ENCODE results near the gene METTL13. TPM values are rescaled to one million over a fixed set of nuclear protein-coding genes. Genes with fewer than 3 reads are reported as not detected.
A peak's percentile ranks its signal among the peaks of the same experiment; 100 is the strongest.

The METTL13 gene
- polyA plus RNA-seq, 2 of the 4 experiments (the other 2 are of a cell fraction), result 53.7 to 54.0 TPM

DNA sequence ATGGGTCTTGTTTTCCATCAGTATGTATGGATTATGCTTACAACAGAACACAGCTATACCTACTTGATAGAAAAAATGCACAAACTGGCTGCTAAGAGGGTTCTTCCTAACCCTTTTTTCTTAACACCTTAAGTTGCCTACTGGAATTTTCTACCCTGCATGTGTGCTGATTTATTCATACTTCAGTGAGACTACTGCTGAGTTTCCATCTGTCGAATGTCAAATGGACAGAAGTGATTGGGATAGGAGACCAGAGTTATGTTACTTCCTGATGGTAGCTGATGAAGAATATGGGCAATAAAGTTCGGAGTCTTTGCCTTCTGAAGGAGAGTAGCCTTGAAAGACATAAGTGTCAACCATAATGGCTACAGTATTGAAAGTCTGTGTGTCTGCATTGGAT, 53.4 kb downstream of the METTL13 start:
- no peak for ATAC-seq
- 83% methylated on average over 2 of the region's 2 CpGs for WGBS (ENCODE audit: missing lambda C conversion rate)
- H3K27ac ChIP-seq, result no peak overlapping the region
- POLR2A ChIA-PET, result no interaction called here
- H3K4me2 ChIP-seq, result no peak overlapping the region
- FAIRE-seq, result no peak
- DNase-seq (ENCODE audit: low read depth in 1 of 2, low spot score in 1 of 2), result no peak
- no peak for TF ChIP-seq RNF2 (IDR thresholded peaks at IDR 0.05; ENCODE audit: borderline replicate concordance, low read depth)
- no peak for TF ChIP-seq POLR2A (IDR thresholded peaks at IDR 0.05; ENCODE audit: low read length)
- TF ChIP-seq MAZ (IDR thresholded peaks at IDR 0.05; ENCODE audit: borderline replicate concordance, low read depth, low read length), result no peak
- TF ChIP-seq HES2 (IDR thresholded peaks at IDR 0.05), result no peak
- TF ChIP-seq SREBF2 (IDR thresholded peaks at IDR 0.05), result no peak
- TF ChIP-seq HOXB13 (CRISPR knock-in tag; IDR thresholded peaks at IDR 0.05; ENCODE audit: low read depth), result no peak
- no peak for TF ChIP-seq CEBPB (IDR thresholded peaks at IDR 0.05)
- no peak for TF ChIP-seq MYC (IDR thresholded peaks at IDR 0.05; ENCODE audit: borderline replicate concordance, low read length)
- TF ChIP-seq SMC3 (IDR thresholded peaks at IDR 0.05), result no peak
- no peak for TF ChIP-seq TFCP2L1 (CRISPR knock-in tag; IDR thresholded peaks at IDR 0.05)
- no peak for TF ChIP-seq ESRRA (IDR thresholded peaks at IDR 0.05; ENCODE audit: borderline replicate concordance, low read length)
- TF ChIP-seq NR3C1 (IDR thresholded peaks at IDR 0.05), result no peak
- no peak for TF ChIP-seq ZSCAN20 (CRISPR knock-in tag; IDR thresholded peaks at IDR 0.05)
- no peaks in the 10 kb centered on the region for H3K9me3 ChIP-seq
- CTCF ChIA-PET, result interaction anchor here (1.0 kb wide), 1 partner anchor 34 kb away, joined by 3 read pairs; no protein-coding TSS in a partner anchor
- no peak overlapping the region for H3K4me3 ChIP-seq
- H3K4me1 ChIP-seq, result no peaks in the 10 kb centered on the region

GRCh38 chr1:171835891-171836290, 54.4 kb downstream of the METTL13 start:
- Histone ChIP-seq H3K9me3 (no peaks in the 10 kb centered on the region), H3K4me2 (no peak overlapping the region), H3K4me3 (no peak overlapping the region), H3K27ac (no peak overlapping the region), H3K4me1 (peaks cover 5% of the 10 kb centered on the region; the same call in 1 of the 3 replicates)
- ATAC-seq (no peak), FAIRE-seq (no peak), DNase-seq (ENCODE audit: low read depth in 1 of 2, low spot score in 1 of 2) (no peak)
- CTCF ChIA-PET, result no interaction called here
- TF ChIP-seq HMGXB4 (CRISPR knock-in tag; IDR thresholded peaks at IDR 0.05; ENCODE audit: borderline replicate concordance), result no peak
- TF ChIP-seq, protein P1, sequence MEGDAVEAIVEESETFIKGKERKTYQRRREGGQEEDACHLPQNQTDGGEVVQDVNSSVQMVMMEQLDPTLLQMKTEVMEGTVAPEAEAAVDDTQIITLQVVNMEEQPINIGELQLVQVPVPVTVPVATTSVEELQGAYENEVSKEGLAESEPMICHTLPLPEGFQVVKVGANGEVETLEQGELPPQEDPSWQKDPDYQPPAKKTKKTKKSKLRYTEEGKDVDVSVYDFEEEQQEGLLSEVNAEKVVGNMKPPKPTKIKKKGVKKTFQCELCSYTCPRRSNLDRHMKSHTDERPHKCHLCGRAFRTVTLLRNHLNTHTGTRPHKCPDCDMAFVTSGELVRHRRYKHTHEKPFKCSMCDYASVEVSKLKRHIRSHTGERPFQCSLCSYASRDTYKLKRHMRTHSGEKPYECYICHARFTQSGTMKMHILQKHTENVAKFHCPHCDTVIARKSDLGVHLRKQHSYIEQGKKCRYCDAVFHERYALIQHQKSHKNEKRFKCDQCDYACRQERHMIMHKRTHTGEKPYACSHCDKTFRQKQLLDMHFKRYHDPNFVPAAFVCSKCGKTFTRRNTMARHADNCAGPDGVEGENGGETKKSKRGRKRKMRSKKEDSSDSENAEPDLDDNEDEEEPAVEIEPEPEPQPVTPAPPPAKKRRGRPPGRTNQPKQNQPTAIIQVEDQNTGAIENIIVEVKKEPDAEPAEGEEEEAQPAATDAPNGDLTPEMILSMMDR (IDR thresholded peaks at IDR 0.05), result no peak
- no peak for TF ChIP-seq CHD4 (IDR thresholded peaks at IDR 0.05; ENCODE audit: borderline replicate concordance)
- no peak for TF ChIP-seq HOXB5 (CRISPR knock-in tag; IDR thresholded peaks at IDR 0.05)
- no peak for TF ChIP-seq PHF8 (IDR thresholded peaks at IDR 0.05; ENCODE audit: borderline replicate concordance, low read depth)
- POLR2A ChIA-PET, result interaction anchor here (0.6 kb wide), 1 partner anchor 188 kb away, joined by 3 read pairs; no protein-coding TSS in a partner anchor

GRCh38 chr1:171841050-171841910, 59.8 kb downstream of the METTL13 start, which contains the start of gene DNM3:
Gene DNM3 (plus strand): TSS chr1:171841498. CDS start chr1:171841657, 159 bp downstream.
- peaks cover 10% of the 10 kb centered on the region; the same call in 1 of the 3 replicates for H3K4me1 ChIP-seq
- peak within 1 kb of the TSS; percentile 62 to 84 for H3K27ac ChIP-seq
- no peaks in the 10 kb centered on the region for H3K9me3 ChIP-seq
- H3K4me3 ChIP-seq, result peak within 1 kb of the TSS; percentile 67
- no peak for FAIRE-seq
- POLR2A ChIA-PET, result interaction anchor here (0.8 to 1.2 kb wide), 5 partner anchors 9 to 60 kb away, joined by 3 to 5 read pairs (median 4); partner anchors contain the start of gene METTL13
- WGBS (ENCODE audit: missing lambda C conversion rate), result under 1% methylated on average over 40 of the region's 85 CpGs
- peak; percentile 89 to 95 for ATAC-seq
- CTCF ChIA-PET, result interaction anchor here (1.0 to 1.9 kb wide), 4 partner anchors 39 to 143 kb away, joined by 4 to 7 read pairs (median 5); no protein-coding TSS in a partner anchor
- DNase-seq (ENCODE audit: low read depth in 1 of 2, low spot score in 1 of 2), result peak; percentile 74 to 75
- peak within 1 kb of the TSS; percentile 96 for H3K4me2 ChIP-seq
- TF ChIP-seq HOXA7 (CRISPR knock-in tag; IDR thresholded peaks at IDR 0.05), result no peak
- no peak for TF ChIP-seq RAD21 (conservative IDR thresholded peaks at IDR 0.05 in 1 of 2, IDR thresholded peaks at IDR 0.05 in 1 of 2)
- TF ChIP-seq, protein P2, sequence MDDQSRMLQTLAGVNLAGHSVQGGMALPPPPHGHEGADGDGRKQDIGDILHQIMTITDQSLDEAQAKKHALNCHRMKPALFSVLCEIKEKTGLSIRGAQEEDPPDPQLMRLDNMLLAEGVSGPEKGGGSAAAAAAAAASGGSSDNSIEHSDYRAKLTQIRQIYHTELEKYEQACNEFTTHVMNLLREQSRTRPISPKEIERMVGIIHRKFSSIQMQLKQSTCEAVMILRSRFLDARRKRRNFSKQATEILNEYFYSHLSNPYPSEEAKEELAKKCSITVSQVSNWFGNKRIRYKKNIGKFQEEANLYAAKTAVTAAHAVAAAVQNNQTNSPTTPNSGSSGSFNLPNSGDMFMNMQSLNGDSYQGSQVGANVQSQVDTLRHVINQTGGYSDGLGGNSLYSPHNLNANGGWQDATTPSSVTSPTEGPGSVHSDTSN (IDR thresholded peaks at IDR 0.05), result no peak
- peak; percentile 53; the same call in 1 of the 2 replicates for TF ChIP-seq PHF8 (IDR thresholded peaks at IDR 0.05; ENCODE audit: borderline replicate concordance, low read depth)
- TF ChIP-seq, protein P3, sequence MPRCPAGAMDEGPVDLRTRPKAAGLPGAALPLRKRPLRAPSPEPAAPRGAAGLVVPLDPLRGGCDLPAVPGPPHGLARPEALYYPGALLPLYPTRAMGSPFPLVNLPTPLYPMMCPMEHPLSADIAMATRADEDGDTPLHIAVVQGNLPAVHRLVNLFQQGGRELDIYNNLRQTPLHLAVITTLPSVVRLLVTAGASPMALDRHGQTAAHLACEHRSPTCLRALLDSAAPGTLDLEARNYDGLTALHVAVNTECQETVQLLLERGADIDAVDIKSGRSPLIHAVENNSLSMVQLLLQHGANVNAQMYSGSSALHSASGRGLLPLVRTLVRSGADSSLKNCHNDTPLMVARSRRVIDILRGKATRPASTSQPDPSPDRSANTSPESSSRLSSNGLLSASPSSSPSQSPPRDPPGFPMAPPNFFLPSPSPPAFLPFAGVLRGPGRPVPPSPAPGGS (IDR thresholded peaks at IDR 0.05), result 0 out of 3 replicates have a peak, but pooled peaks have one; percentile 62
- TF ChIP-seq E2F6 (IDR thresholded peaks at IDR 0.05; ENCODE audit: borderline replicate concordance, low read depth), result 0 out of 2 replicates have a peak, but pooled peaks have one; percentile 68
- peak in 1 of 2 experiments; percentile 44; a peak in 2 of 5 replicates for TF ChIP-seq JUN (IDR thresholded peaks at IDR 0.05)
- TF ChIP-seq NR3C1 (IDR thresholded peaks at IDR 0.05), result no peak
- no peak for TF ChIP-seq MYC (IDR thresholded peaks at IDR 0.05; ENCODE audit: borderline replicate concordance, low read length)
- no peak for TF ChIP-seq JUNB (IDR thresholded peaks at IDR 0.05)
- no peak for TF ChIP-seq HOXB13 (CRISPR knock-in tag; IDR thresholded peaks at IDR 0.05; ENCODE audit: low read depth)
- peak; percentile 95 for TF ChIP-seq POLR2A (IDR thresholded peaks at IDR 0.05; ENCODE audit: low read length)
